Large intestine (tissue), 3 donors: ENCODE measurements around the gene ATXN10. TPM values are rescaled to one million over a fixed set of nuclear protein-coding genes. Genes with fewer than 3 reads are reported as not detected.

Experiments used
- DNase-seq, 2 donors: peaks; one replicate each; pipeline versions ENCODE4 v3.0.0 to v3.0.0-alpha.2; 2013
- H3K27ac ChIP-seq: one replicate; pipeline ENCODE4 v1.5.1; 2013; ENCODE audit warnings: low read length
- H3K27me3 ChIP-seq: 2 replicates; pipeline ENCODE4 v1.6.1; 2013; ENCODE audit warnings: low read length; ENCODE audit not compliant: control insufficient read depth, insufficient read depth
- H3K36me3 ChIP-seq: 2 replicates; pipeline ENCODE4 v1.6.1; 2013; ENCODE audit warnings: low read length; ENCODE audit not compliant: control insufficient read depth, insufficient read depth
- H3K4me1 ChIP-seq: one replicate; pipeline ENCODE4 v1.6.1; 2013; ENCODE audit warnings: low read length; ENCODE audit not compliant: control insufficient read depth, insufficient read depth
- H3K4me3 ChIP-seq: one replicate; pipeline ENCODE4 v1.5.1; 2013; ENCODE audit warnings: low read length
- H3K9me3 ChIP-seq: one replicate; pipeline ENCODE4 v1.6.1; 2013; ENCODE audit warnings: mild to moderate bottlenecking, low read depth, low read length, moderate library complexity; ENCODE audit not compliant: control insufficient read depth
- WGBS: methylation state at CpG from one replicate; pipeline ENCODE4 v1.1.5; 2013; ENCODE audit warnings: low lambda C conversion rate; ENCODE audit not compliant: insufficient coverage; 5-methylcytosine and 5-hydroxymethylcytosine counted together
- polyA plus RNA-seq: library from polyadenylated mRNA; unstranded; fragments of 120-200 nt; gene quantifications from one replicate; pipeline ENCODE4 v1.2.1, GENCODE V29; 2013

ATXN10 gene
- polyA plus RNA-seq, 1 donor: 90.6 TPM

GRCh38 chr22:45871721-45872120 is 200.1 kb downstream of the ATXN10 start:
- DNase-seq: no peak
- Histone ChIP-seq H3K36me3 (no peaks in the 10 kb centered on the region), H3K4me1 (peaks cover 3% of the 10 kb centered on the region), H3K27ac (no peak overlapping the region), H3K9me3 (peaks cover 2% of the 10 kb centered on the region), H3K27me3 (peaks cover 46% of the 10 kb centered on the region), H3K4me3 (no peak overlapping the region)
- 100% methylated on average over 2 of the region's 6 CpGs for WGBS

GRCh38 chr22:45872659-45873263 is 201.1 kb downstream of the ATXN10 start:
- Histone ChIP-seq H3K4me1 (peaks cover 2% of the 10 kb centered on the region), H3K27ac (no peak overlapping the region), H3K4me3 (no peak overlapping the region), H3K36me3 (no peaks in the 10 kb centered on the region), H3K9me3 (peaks cover 2% of the 10 kb centered on the region), H3K27me3 (peaks cover 46% of the 10 kb centered on the region)
- no peak for DNase-seq
- 100% methylated on average over 3 of the region's 3 CpGs for WGBS

- no CpG with 5 or more reads among the region's 26 CpGs for WGBS
- H3K4me1 ChIP-seq: peaks cover 3% of the 10 kb centered on the region
- no peak overlapping the region for H3K27ac ChIP-seq
- no peak for DNase-seq
- H3K27me3 ChIP-seq: peaks cover 53% of the 10 kb centered on the region
- H3K36me3 ChIP-seq: no peaks in the 10 kb centered on the region
- H3K9me3 ChIP-seq: peaks cover 5% of the 10 kb centered on the region
- no peak overlapping the region for H3K4me3 ChIP-seq
Measured at GRCh38 chr22:45876136-45877035, 204.8 kb downstream of the ATXN10 start.

DNA sequence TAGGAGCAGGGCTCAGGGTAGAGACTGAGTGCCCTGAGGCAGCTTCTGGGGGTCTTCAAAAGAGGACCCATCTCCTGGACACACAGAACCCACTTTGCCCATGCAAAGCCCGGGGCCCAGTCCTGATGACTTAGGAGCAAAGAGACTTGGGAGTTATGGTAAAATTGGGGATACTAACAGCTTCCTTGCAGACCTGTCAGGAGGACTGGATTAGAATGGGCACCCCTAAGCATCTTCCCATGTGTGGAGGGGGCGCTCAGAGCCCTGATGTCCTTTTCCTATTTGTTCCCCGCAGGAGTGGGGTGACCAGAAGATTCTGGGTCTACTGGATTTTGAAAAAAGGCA is 205.4 kb downstream of the ATXN10 start:
- Histone ChIP-seq H3K9me3 (peaks cover 5% of the 10 kb centered on the region), H3K4me3 (no peak overlapping the region), H3K4me1 (peaks cover 3% of the 10 kb centered on the region), H3K36me3 (no peaks in the 10 kb centered on the region), H3K27ac (no peak overlapping the region), H3K27me3 (peaks cover 59% of the 10 kb centered on the region)
- DNase-seq: no peak
- WGBS: no CpG with 5 or more reads among the region's 3 CpGs

DNA sequence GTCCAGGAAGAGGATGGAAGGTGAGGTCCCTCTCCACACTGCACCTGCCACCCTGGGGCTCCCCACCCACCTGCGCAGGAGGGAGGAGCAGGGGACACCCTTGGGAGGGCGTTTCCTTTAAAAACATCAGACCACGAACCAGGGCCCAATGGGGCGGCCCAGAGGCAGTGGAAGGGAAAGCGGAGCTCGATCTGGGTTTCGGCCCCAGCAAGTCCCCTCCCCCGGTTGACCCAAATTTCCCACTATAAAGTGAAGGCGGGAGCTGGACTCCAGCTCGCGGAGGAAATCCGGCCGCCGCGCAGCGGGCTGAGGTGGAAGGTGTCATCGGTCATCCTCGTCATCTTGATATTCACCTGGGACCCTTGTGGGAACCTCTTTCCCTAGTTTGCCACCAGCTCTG is 206.0 kb downstream of the ATXN10 start:
- peaks cover 3% of the 10 kb centered on the region for H3K4me1 ChIP-seq
- no peak overlapping the region for H3K27ac ChIP-seq
- H3K36me3 ChIP-seq: no peaks in the 10 kb centered on the region
- H3K4me3 ChIP-seq: no peak overlapping the region
- peaks cover 5% of the 10 kb centered on the region for H3K9me3 ChIP-seq
- no peak for DNase-seq
- H3K27me3 ChIP-seq: peaks cover 65% of the 10 kb centered on the region
- no CpG with 5 or more reads among the region's 18 CpGs for WGBS

- H3K4me1 ChIP-seq: peaks cover 3% of the 10 kb centered on the region
- no peak for DNase-seq
- no peaks in the 10 kb centered on the region for H3K36me3 ChIP-seq
- peaks cover 71% of the 10 kb centered on the region for H3K27me3 ChIP-seq
- H3K27ac ChIP-seq: no peak overlapping the region
- H3K4me3 ChIP-seq: no peak overlapping the region
- H3K9me3 ChIP-seq: peaks cover 3% of the 10 kb centered on the region
- WGBS: no CpG with 5 or more reads among the region's 25 CpGs
Measured at GRCh38 chr22:45878051-45878781, 206.6 kb downstream of the ATXN10 start.

- Histone ChIP-seq H3K9me3 (peaks cover 3% of the 10 kb centered on the region), H3K4me3 (no peak overlapping the region), H3K36me3 (no peaks in the 10 kb centered on the region), H3K27me3 (peaks cover 70% of the 10 kb centered on the region), H3K27ac (no peak overlapping the region), H3K4me1 (peaks cover 3% of the 10 kb centered on the region)
- no peak for DNase-seq
- WGBS: no CpG with 5 or more reads among the region's 16 CpGs
Measured at GRCh38 chr22:45878901-45879551, 207.4 kb downstream of the ATXN10 start.

DNA sequence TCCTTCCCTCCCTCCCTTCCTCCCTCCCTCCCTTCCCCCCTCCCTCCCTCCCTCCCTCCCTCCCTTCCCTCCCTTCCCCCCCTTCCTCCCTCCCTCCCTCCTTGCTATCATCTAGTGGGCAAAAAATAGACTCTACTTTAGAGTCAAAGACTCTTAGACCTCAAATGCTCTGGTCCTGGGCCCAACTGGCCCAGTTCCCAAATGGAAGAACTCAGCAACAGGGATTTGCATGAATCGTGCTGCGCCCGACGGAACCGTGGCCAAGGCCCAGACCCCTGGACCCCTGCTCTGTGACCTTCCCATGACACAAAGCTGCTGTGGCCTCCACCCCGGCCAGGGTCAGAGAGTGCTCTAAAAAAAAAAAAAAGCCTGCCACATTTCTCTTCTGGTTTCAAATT is 207.9 kb downstream of the ATXN10 start:
- no peak for DNase-seq
- Histone ChIP-seq H3K36me3 (no peaks in the 10 kb centered on the region), H3K4me1 (peaks cover 3% of the 10 kb centered on the region), H3K27me3 (peaks cover 70% of the 10 kb centered on the region), H3K27ac (no peak overlapping the region), H3K9me3 (peaks cover 3% of the 10 kb centered on the region), H3K4me3 (no peak overlapping the region)
- no CpG with 5 or more reads among the region's 6 CpGs for WGBS

DNA sequence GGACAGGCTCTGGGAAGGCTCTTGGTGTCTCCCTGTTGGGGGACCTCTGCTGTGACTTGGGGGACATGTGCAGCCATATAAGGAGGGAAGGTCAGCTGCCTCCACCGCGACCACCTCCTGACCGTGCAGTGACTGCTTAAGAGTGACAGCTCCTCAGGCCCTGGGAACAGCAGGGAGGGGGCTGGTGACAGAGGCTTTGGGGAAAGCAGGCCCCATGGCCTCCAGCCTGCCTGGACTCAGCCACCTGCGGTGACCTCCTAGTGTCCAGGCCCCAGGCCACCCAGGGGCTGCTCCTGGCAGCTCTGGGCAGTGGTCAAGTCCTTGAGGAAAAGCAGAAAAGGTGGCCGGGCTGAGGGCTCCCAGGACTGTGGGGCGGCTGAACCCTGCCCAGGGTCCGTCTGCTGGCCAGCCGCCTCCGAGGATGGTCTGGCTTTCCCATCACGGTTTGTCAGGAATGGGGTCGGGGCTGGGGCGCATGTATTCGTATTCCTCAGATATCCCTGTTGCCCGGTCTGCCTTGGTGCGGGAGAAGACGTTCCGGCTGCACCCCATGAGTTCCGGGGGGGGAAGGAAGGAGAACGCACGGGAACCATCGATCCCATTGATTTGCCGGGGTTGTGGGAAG is 208.6 kb downstream of the ATXN10 start:
- no peak for DNase-seq
- H3K4me1 ChIP-seq: peaks cover 3% of the 10 kb centered on the region
- peaks cover 70% of the 10 kb centered on the region for H3K27me3 ChIP-seq
- H3K4me3 ChIP-seq: no peak overlapping the region
- no peak overlapping the region for H3K27ac ChIP-seq
- H3K9me3 ChIP-seq: peaks cover 3% of the 10 kb centered on the region
- H3K36me3 ChIP-seq: no peaks in the 10 kb centered on the region
- no CpG with 5 or more reads among the region's 22 CpGs for WGBS
